Chondrocyte (in vitro differentiated cells): ENCODE data around the gene EXTL2. TPM values are rescaled to one million over a fixed set of nuclear protein-coding genes. Genes with fewer than 3 reads are reported as not detected.
"Not testable (repeated sequence)": the region's sequence is repeated elsewhere in the genome, so short reads cannot be mapped to it uniquely, and the experiment has no call there.

Experiments
- DNase-seq: peaks from one replicate; pipeline ENCODE4 v3.0.0; 2021; ENCODE audit warnings: mixed read lengths, low spot score
- H3K27ac Mint-ChIP-seq: one replicate; pipeline ENCODE4 v1.8.0; 2021; ENCODE audit warnings: mild to moderate bottlenecking, moderate library complexity, mixed read lengths; ENCODE audit not compliant: unreplicated experiment
- H3K27me3 Mint-ChIP-seq: 2 replicates; pipeline ENCODE4 v1.8.0; 2021; ENCODE audit warnings: low read depth, mixed read lengths
- H3K36me3 Mint-ChIP-seq: 2 replicates; pipeline ENCODE4 v1.8.0; 2021; ENCODE audit warnings: low read depth, mixed read lengths
- H3K4me1 Mint-ChIP-seq: 2 replicates; pipeline ENCODE4 v1.8.0; 2021; ENCODE audit warnings: low read depth, mild to moderate bottlenecking, mixed read lengths
- H3K4me3 Mint-ChIP-seq: one replicate; pipeline ENCODE4 v1.8.0; 2021; ENCODE audit warnings: mild to moderate bottlenecking, moderate library complexity, mixed read lengths; ENCODE audit not compliant: unreplicated experiment
- H3K9me3 Mint-ChIP-seq: 2 replicates; pipeline ENCODE4 v1.8.0; 2021; ENCODE audit warnings: low read depth, mixed read lengths
- CTCF ChIP-seq: fragments of 200-600 bp; sonication (generic); IDR thresholded peaks from 2 replicates; pipeline ENCODE4 v1.5.0; 2021; ENCODE audit warnings: antibody characterized with exemption, mild to moderate bottlenecking, moderate library complexity
- total RNA-seq: library from RNA; stranded (reverse); gene quantifications from 3 replicates; pipeline ENCODE4 v1.2.1, GENCODE V29; 2021

EXTL2 gene
- total RNA-seq, 1 donor from 2014 or later = 24.7 TPM

- no peak for DNase-seq
- peaks cover 12% of the 10 kb centered on the region for H3K9me3 Mint-ChIP-seq
Measured at GRCh38 chr1:100847361-100848082, 47.1 kb downstream of the EXTL2 start.

GRCh38 chr1:100843160-100843559, 51.5 kb downstream of the EXTL2 start:
- DNase-seq, H3K4me3 Mint-ChIP-seq, H3K4me1 Mint-ChIP-seq, H3K27ac Mint-ChIP-seq: not testable (repeated sequence)
- peaks cover 15% of the 10 kb centered on the region for H3K36me3 Mint-ChIP-seq
- H3K9me3 Mint-ChIP-seq = peaks cover 38% of the 10 kb centered on the region
- H3K27me3 Mint-ChIP-seq = peaks cover 20% of the 10 kb centered on the region

More at GRCh38 chr1:100847361-100848082, 47.1 kb downstream of the EXTL2 start:
- Mint-ChIP-seq H3K27ac (no peak overlapping the region), H3K27me3 (peaks cover 24% of the 10 kb centered on the region), H3K4me1 (peaks cover 5% of the 10 kb centered on the region), H3K4me3 (no peak overlapping the region), H3K36me3 (peaks cover 8% of the 10 kb centered on the region)
- TF ChIP-seq CTCF = no peak

GRCh38 chr1:100835866-100836842, 58.5 kb downstream of the EXTL2 start:
- Mint-ChIP-seq H3K36me3 (peaks cover 2% of the 10 kb centered on the region), H3K27ac (no peak overlapping the region), H3K9me3 (peaks cover 12% of the 10 kb centered on the region), H3K27me3 (peaks cover 7% of the 10 kb centered on the region), H3K4me1 (no peaks in the 10 kb centered on the region), H3K4me3 (no peak overlapping the region)
- no peak for DNase-seq
- no peak for TF ChIP-seq CTCF

- Mint-ChIP-seq H3K27ac (no peak overlapping the region), H3K9me3 (peaks cover under 1% of the 10 kb centered on the region), H3K4me3 (no peak overlapping the region), H3K27me3 (peaks cover 7% of the 10 kb centered on the region), H3K36me3 (no peaks in the 10 kb centered on the region), H3K4me1 (no peaks in the 10 kb centered on the region)
- no peak for DNase-seq
- TF ChIP-seq CTCF = peak; percentile 52
Measured at GRCh38 chr1:100834777-100835660, 59.6 kb downstream of the EXTL2 start.

GRCh38 chr1:100832694-100833428, 61.8 kb downstream of the EXTL2 start:
- Mint-ChIP-seq H3K36me3 (peaks cover 5% of the 10 kb centered on the region), H3K27ac (no peak overlapping the region), H3K4me1 (no peaks in the 10 kb centered on the region), H3K4me3 (no peak overlapping the region), H3K27me3 (peaks cover 23% of the 10 kb centered on the region), H3K9me3 (peaks cover 7% of the 10 kb centered on the region)
- DNase-seq = no peak
- no peak for TF ChIP-seq CTCF

- DNase-seq, H3K4me3 Mint-ChIP-seq, H3K4me1 Mint-ChIP-seq, H3K27ac Mint-ChIP-seq: not testable (repeated sequence)
- Mint-ChIP-seq H3K9me3 (peaks cover 51% of the 10 kb centered on the region), H3K36me3 (peaks cover 20% of the 10 kb centered on the region), H3K27me3 (peaks cover 21% of the 10 kb centered on the region)
Measured at GRCh38 chr1:100825666-100826065, 69.0 kb downstream of the EXTL2 start.
